C4-2B (cell line): ENCODE measurements around the gene MYG1.

Experiments used
- H3K27ac ChIP-seq: fragments of 450-650 bp; 2 replicates; pipeline ENCODE4 v1.5.1; 2017
- CTCF ChIP-seq: fragments of 450-650 bp; conservative IDR thresholded peaks from 2 replicates; pipeline ENCODE4 v1.5.1; 2017; ENCODE audit warnings: mild to moderate bottlenecking
- ZFX ChIP-seq: fragments of 450-650 bp; IDR thresholded peaks from 2 replicates; pipeline ENCODE4 v1.6.1; 2017

Gene MYG1

GRCh38 chr12:53340398-53340797 lies 40.9 kb downstream of the MYG1 start:
- TF ChIP-seq ZFX (no peak), CTCF (no peak)
- no peak overlapping the region for H3K27ac ChIP-seq

- no peak overlapping the region for H3K27ac ChIP-seq
- TF ChIP-seq CTCF, result no peak
- no peak for TF ChIP-seq ZFX
Observed at GRCh38 chr12:53343449-53343848, 44.0 kb downstream of the MYG1 start.

GRCh38 chr12:53343969-53344368 lies 44.5 kb downstream of the MYG1 start:
- no peak overlapping the region for H3K27ac ChIP-seq

GRCh38 chr12:53344487-53344823 lies 45.0 kb downstream of the MYG1 start:
- H3K27ac ChIP-seq, result peak overlapping the region; percentile 33; the same call in 1 of the 2 replicates
- TF ChIP-seq ZFX (no peak), CTCF (no peak)

More at GRCh38 chr12:53343969-53344368, 44.5 kb downstream of the MYG1 start:
- TF ChIP-seq CTCF, result no peak
- TF ChIP-seq ZFX, result no peak

GRCh38 chr12:53344824-53345485 lies 45.5 kb downstream of the MYG1 start:
- peak; percentile 72 for TF ChIP-seq CTCF
- TF ChIP-seq ZFX, result no peak
- H3K27ac ChIP-seq, result peak overlapping the region; percentile 33; the same call in 1 of the 2 replicates

- TF ChIP-seq CTCF (peak; percentile 34), ZFX (no peak)
- peak overlapping the region; percentile 33; the same call in 1 of the 2 replicates for H3K27ac ChIP-seq
Observed at GRCh38 chr12:53345486-53346188, 46.1 kb downstream of the MYG1 start.

- TF ChIP-seq CTCF, result no peak
- H3K27ac ChIP-seq, result no peak overlapping the region
Observed at GRCh38 chr12:53346491-53346890, 47.0 kb downstream of the MYG1 start.
